ENCODE data around the gene DCTN1. TPM values are rescaled to one million over a fixed set of nuclear protein-coding genes. Genes with fewer than 3 reads are reported as not detected.
A peak's percentile ranks its signal among the peaks of the same experiment; 100 is the strongest.

DCTN1 gene
- total RNA-seq, 1 donor, result 177 TPM

- peak overlapping the region; percentile 95 for H3K27ac ChIP-seq (ENCODE audit: low read depth, low read length)
- H2AFZ ChIP-seq (ENCODE audit: low read length), result peak overlapping the region; percentile 92
- H3K4me1 ChIP-seq (ENCODE audit: insufficient read depth, low read length), result peaks cover 27% of the 10 kb centered on the region
- no peaks in the 10 kb centered on the region for H3K36me3 ChIP-seq (ENCODE audit: insufficient read depth, low read length)
- DNase-seq (ENCODE audit: insufficient read length, low spot score, missing footprints), result peak; percentile 94
- H3K9me3 ChIP-seq (ENCODE audit: low read depth, low read length), result no peaks in the 10 kb centered on the region
- peak overlapping the region; percentile 97 for H3K4me2 ChIP-seq (ENCODE audit: insufficient read depth, low read length)
- peaks cover 51% of the 10 kb centered on the region for H3K79me2 ChIP-seq (ENCODE audit: insufficient read depth, low read length)
- H3K4me3 ChIP-seq (ENCODE audit: insufficient read depth, low read length), result peak overlapping the region; percentile 93
- peaks cover 28% of the 10 kb centered on the region for H4K20me1 ChIP-seq (ENCODE audit: insufficient read depth, low read length)
- TF ChIP-seq CTCF (IDR thresholded peaks at IDR 0.05; ENCODE audit: extremely low read depth, low read depth, low read length), result peak; percentile 99
- no peaks in the 10 kb centered on the region for H3K27me3 ChIP-seq (ENCODE audit: insufficient read depth, low read length)
These were observed 11.7 kb upstream of the DCTN1 start for GRCh38 chr2:74391580-74392448.

GRCh38 chr2:74391209-74391579 is 11.1 kb upstream of the DCTN1 start:
- no peak for TF ChIP-seq CTCF (IDR thresholded peaks at IDR 0.05; ENCODE audit: extremely low read depth, low read depth, low read length)
- Histone ChIP-seq H3K79me2 (ENCODE audit: insufficient read depth, low read length) (peaks cover 57% of the 10 kb centered on the region), H3K9me3 (ENCODE audit: low read depth, low read length) (no peaks in the 10 kb centered on the region), H3K27ac (ENCODE audit: low read depth, low read length) (peak overlapping the region; percentile 95), H3K4me3 (ENCODE audit: insufficient read depth, low read length) (peak overlapping the region; percentile 93), H3K27me3 (ENCODE audit: insufficient read depth, low read length) (no peaks in the 10 kb centered on the region), H3K4me1 (ENCODE audit: insufficient read depth, low read length) (peaks cover 28% of the 10 kb centered on the region), H3K4me2 (ENCODE audit: insufficient read depth, low read length) (peak overlapping the region; percentile 97), H3K36me3 (ENCODE audit: insufficient read depth, low read length) (no peaks in the 10 kb centered on the region), H2AFZ (ENCODE audit: low read length) (peak overlapping the region; percentile 92), H4K20me1 (ENCODE audit: insufficient read depth, low read length) (peaks cover 29% of the 10 kb centered on the region)
- no peak for DNase-seq (ENCODE audit: insufficient read length, low spot score, missing footprints)

GRCh38 chr2:74390606-74391005 is 10.5 kb upstream of the DCTN1 start:
- H4K20me1 ChIP-seq (ENCODE audit: insufficient read depth, low read length), result peaks cover 29% of the 10 kb centered on the region
- H3K36me3 ChIP-seq (ENCODE audit: insufficient read depth, low read length), result no peaks in the 10 kb centered on the region
- peak overlapping the region; percentile 93 for H3K4me3 ChIP-seq (ENCODE audit: insufficient read depth, low read length)
- H2AFZ ChIP-seq (ENCODE audit: low read length), result no peak overlapping the region
- peaks cover 28% of the 10 kb centered on the region for H3K4me1 ChIP-seq (ENCODE audit: insufficient read depth, low read length)
- H3K4me2 ChIP-seq (ENCODE audit: insufficient read depth, low read length), result peak overlapping the region; percentile 97
- no peak overlapping the region for H3K27ac ChIP-seq (ENCODE audit: low read depth, low read length)
- H3K9me3 ChIP-seq (ENCODE audit: low read depth, low read length), result no peaks in the 10 kb centered on the region
- H3K79me2 ChIP-seq (ENCODE audit: insufficient read depth, low read length), result peaks cover 63% of the 10 kb centered on the region
- no peaks in the 10 kb centered on the region for H3K27me3 ChIP-seq (ENCODE audit: insufficient read depth, low read length)
- DNase-seq (ENCODE audit: insufficient read length, low spot score, missing footprints), result peak; percentile 54
- no peak for TF ChIP-seq CTCF (IDR thresholded peaks at IDR 0.05; ENCODE audit: extremely low read depth, low read depth, low read length)

GRCh38 chr2:74387346-74387745 is 7.2 kb upstream of the DCTN1 start:
- Histone ChIP-seq H3K4me2 (ENCODE audit: insufficient read depth, low read length) (peak overlapping the region; percentile 52), H4K20me1 (ENCODE audit: insufficient read depth, low read length) (peaks cover 29% of the 10 kb centered on the region), H3K27me3 (ENCODE audit: insufficient read depth, low read length) (no peaks in the 10 kb centered on the region), H3K9me3 (ENCODE audit: low read depth, low read length) (no peaks in the 10 kb centered on the region), H3K4me1 (ENCODE audit: insufficient read depth, low read length) (peaks cover 40% of the 10 kb centered on the region), H3K79me2 (ENCODE audit: insufficient read depth, low read length) (peaks cover 81% of the 10 kb centered on the region), H3K4me3 (ENCODE audit: insufficient read depth, low read length) (no peak overlapping the region), H3K36me3 (ENCODE audit: insufficient read depth, low read length) (no peaks in the 10 kb centered on the region), H2AFZ (ENCODE audit: low read length) (no peak overlapping the region), H3K27ac (ENCODE audit: low read depth, low read length) (peak overlapping the region; percentile 53)
- DNase-seq (ENCODE audit: insufficient read length, low spot score, missing footprints), result peak; percentile 82
- TF ChIP-seq CTCF (IDR thresholded peaks at IDR 0.05; ENCODE audit: extremely low read depth, low read depth, low read length), result no peak
